MM.1S (cell line): ENCODE data around the gene NHP2.

Experiments
- DNase-seq: peaks from one replicate; pipeline ENCODE4 v3.0.0-alpha.2; 2015
- H2AFZ ChIP-seq: fragments of 300-600 bp; sonication (generic); 2 replicates; pipeline ENCODE4 v1.6.0; 2016; ENCODE audit warnings: antibody characterized with exemption, low read length
- H3F3A ChIP-seq: fragments of 300-600 bp; sonication (generic); 2 replicates; pipeline ENCODE4 v1.6.1; 2016; ENCODE audit warnings: mild to moderate bottlenecking, antibody characterized with exemption, low read length, moderate library complexity, mixed read lengths; ENCODE audit not compliant: insufficient read depth
- H3K27ac ChIP-seq: fragments of 300-600 bp; sonication (generic); 2 replicates; pipeline ENCODE4 v1.5.1; 2016; ENCODE audit warnings: mild to moderate bottlenecking, low read length
- H3K27me3 ChIP-seq: fragments of 300-600 bp; sonication (generic); replicated peaks from 2 replicates; pipeline ENCODE4 v1.6.0; 2016; ENCODE audit warnings: low read length; ENCODE audit not compliant: insufficient read depth
- H3K36me3 ChIP-seq: fragments of 300-600 bp; sonication (generic); replicated peaks from 2 replicates; pipeline ENCODE4 v1.6.1; 2016; ENCODE audit warnings: mild to moderate bottlenecking, low read length, mixed read lengths; ENCODE audit not compliant: insufficient read depth
- H3K4me1 ChIP-seq: fragments of 300-600 bp; sonication (generic); 2 replicates; pipeline ENCODE4 v1.6.1; 2016; ENCODE audit warnings: low read length, mixed read lengths
- H3K4me2 ChIP-seq: fragments of 300-600 bp; sonication (generic); 2 replicates; pipeline ENCODE4 v1.6.0; 2016; ENCODE audit warnings: low read depth, low read length
- H3K4me3 ChIP-seq: fragments of 300-600 bp; sonication (generic); 2 replicates; pipeline ENCODE4 v1.5.1; 2016; ENCODE audit warnings: low read length, mixed read lengths
- H3K79me2 ChIP-seq: fragments of 300-600 bp; sonication (generic); 2 replicates; pipeline ENCODE4 v1.6.1; 2016; ENCODE audit warnings: mixed run types, low read length, mixed read lengths
- H3K9ac ChIP-seq: fragments of 300-600 bp; sonication (generic); 2 replicates; pipeline ENCODE4 v1.6.1; 2016; ENCODE audit warnings: low read length, mixed read lengths
- H3K9me2 ChIP-seq: fragments of 300-600 bp; sonication (generic); replicated peaks from 2 replicates; pipeline ENCODE4 v1.6.1; 2016; ENCODE audit warnings: mild to moderate bottlenecking, low read length, mixed read lengths; ENCODE audit not compliant: insufficient read depth
- H3K9me3 ChIP-seq: fragments of 300-600 bp; sonication (generic); replicated peaks from 2 replicates; pipeline ENCODE4 v1.6.1; 2016; ENCODE audit warnings: mild to moderate bottlenecking, low read length, mixed read lengths; ENCODE audit not compliant: insufficient read depth
- H4K20me1 ChIP-seq: fragments of 300-600 bp; sonication (generic); 2 replicates; pipeline ENCODE4 v1.6.1; 2016; ENCODE audit warnings: mild to moderate bottlenecking, low read length, moderate library complexity, mixed read lengths; ENCODE audit not compliant: insufficient read depth
- CTCF ChIP-seq: fragments of 300-600 bp; sonication (generic); IDR thresholded peaks from 2 replicates; pipeline ENCODE4 v1.5.1; 2016; ENCODE audit warnings: antibody characterized with exemption, low read length, mixed read lengths
- EZH2 ChIP-seq: fragments of 300-600 bp; sonication (generic); optimal IDR thresholded peaks from 2 replicates; pipeline ENCODE3; 2017; ENCODE audit warnings: low read depth, mild to moderate bottlenecking, antibody characterized with exemption, low read length, mixed read lengths
- EZH2phosphoT487 ChIP-seq: fragments of 300-600 bp; sonication (generic); IDR thresholded peaks from 2 replicates; pipeline ENCODE4 v1.6.1; 2018; ENCODE audit warnings: antibody characterized with exemption, low read length

The NHP2 gene

GRCh38 chr5:178196986-178197385, 43.3 kb upstream of the NHP2 start:
- Histone ChIP-seq H3K27me3 (peaks cover 15% of the 10 kb centered on the region), H3K4me2 (no peak overlapping the region), H3F3A (no peaks in the 10 kb centered on the region), H3K9me3 (no peaks in the 10 kb centered on the region), H3K4me1 (no peaks in the 10 kb centered on the region), H4K20me1 (no peaks in the 10 kb centered on the region), H3K4me3 (no peak overlapping the region), H2AFZ (no peak overlapping the region), H3K9ac (no peak overlapping the region), H3K27ac (no peak overlapping the region), H3K9me2 (no peaks in the 10 kb centered on the region), H3K79me2 (no peaks in the 10 kb centered on the region), H3K36me3 (no peaks in the 10 kb centered on the region)
- TF ChIP-seq EZH2 (no peak), CTCF (peak; percentile 44)
- no peak for DNase-seq

- Histone ChIP-seq H3K4me3 (no peak overlapping the region), H3K9ac (no peak overlapping the region), H3K36me3 (no peaks in the 10 kb centered on the region), H3K9me2 (no peaks in the 10 kb centered on the region), H3K4me2 (no peak overlapping the region), H4K20me1 (no peaks in the 10 kb centered on the region), H3K27ac (no peak overlapping the region), H2AFZ (no peak overlapping the region), H3K79me2 (no peaks in the 10 kb centered on the region), H3K4me1 (no peaks in the 10 kb centered on the region), H3F3A (no peaks in the 10 kb centered on the region), H3K9me3 (no peaks in the 10 kb centered on the region), H3K27me3 (peaks cover 15% of the 10 kb centered on the region)
- TF ChIP-seq EZH2phosphoT487 (no peak), EZH2 (no peak), CTCF (no peak)
- no peak for DNase-seq
Measured at GRCh38 chr5:178196281-178196812, 42.7 kb upstream of the NHP2 start.

- Histone ChIP-seq H3F3A (no peaks in the 10 kb centered on the region), H3K4me3 (no peak overlapping the region), H3K9ac (no peak overlapping the region), H3K4me2 (no peak overlapping the region), H3K79me2 (no peaks in the 10 kb centered on the region), H4K20me1 (no peaks in the 10 kb centered on the region), H3K36me3 (no peaks in the 10 kb centered on the region), H2AFZ (no peak overlapping the region), H3K4me1 (no peaks in the 10 kb centered on the region), H3K9me3 (no peaks in the 10 kb centered on the region), H3K27ac (no peak overlapping the region), H3K9me2 (no peaks in the 10 kb centered on the region), H3K27me3 (peaks cover 15% of the 10 kb centered on the region)
- DNase-seq: no peak
- no peak for TF ChIP-seq CTCF
- TF ChIP-seq EZH2: no peak
- TF ChIP-seq EZH2phosphoT487: no peak
Measured at GRCh38 chr5:178194026-178194425, 40.3 kb upstream of the NHP2 start.
